Stimulated activated CD4-positive, alpha-beta T cell treated with anti-CD3 and anti-CD28 coated beads, Interleukin-4, amount 100 ng/mL, for 1 hour (primary cell): ENCODE results near the gene TRMT11.
"Not testable (repeated sequence)": the region's sequence is repeated elsewhere in the genome, so short reads cannot be mapped to it uniquely, and the experiment has no call there.

Experiments
- DNase-seq: peaks from one replicate; pipeline ENCODE4 v3.0.0-alpha.2; 2020

TRMT11 gene

GRCh38 chr6:125986301-125987025, at the start of gene TRMT11:
TSS of gene TRMT11 (plus strand) at chr6:125986540. CDS start at chr6:125986551, 11 bp downstream.
- peak; percentile 82 for DNase-seq

- DNase-seq: no peak
Observed at GRCh38 chr6:125939026-125939425, 47.3 kb upstream of the TRMT11 start.

GRCh38 chr6:125939791-125940190, 46.5 kb upstream of the TRMT11 start:
- no peak for DNase-seq

- DNase-seq: no peak
Observed at GRCh38 chr6:125940247-125941041, 45.9 kb upstream of the TRMT11 start.

- DNase-seq: no peak
Observed at GRCh38 chr6:125942672-125943527, 43.4 kb upstream of the TRMT11 start.

- no peak for DNase-seq
Observed at GRCh38 chr6:125943528-125944433, 42.6 kb upstream of the TRMT11 start.

- no peak for DNase-seq
Observed at GRCh38 chr6:125944434-125944816, 41.9 kb upstream of the TRMT11 start.

- no peak for DNase-seq
Observed at GRCh38 chr6:125944896-125945295, 41.4 kb upstream of the TRMT11 start.

GRCh38 chr6:125945378-125946141, 40.8 kb upstream of the TRMT11 start:
- no peak for DNase-seq

- no peak for DNase-seq
Observed at GRCh38 chr6:125947615-125948014, 38.7 kb upstream of the TRMT11 start.

GRCh38 chr6:125948455-125948854, 37.9 kb upstream of the TRMT11 start:
- no peak for DNase-seq

GRCh38 chr6:125949069-125949468, 37.3 kb upstream of the TRMT11 start:
- DNase-seq: no peak

- no peak for DNase-seq
Observed at GRCh38 chr6:125950293-125950692, 36.0 kb upstream of the TRMT11 start.

- DNase-seq: not testable (repeated sequence)
Observed at GRCh38 chr6:125950716-125951115, 35.6 kb upstream of the TRMT11 start.

GRCh38 chr6:125951323-125951722, 35.0 kb upstream of the TRMT11 start:
- no peak for DNase-seq

GRCh38 chr6:125952764-125953501, 33.4 kb upstream of the TRMT11 start:
- peak; percentile 15 for DNase-seq

GRCh38 chr6:125953502-125953875, 32.9 kb upstream of the TRMT11 start:
- DNase-seq: no peak

- no peak for DNase-seq
Observed at GRCh38 chr6:125954735-125955339, 31.5 kb upstream of the TRMT11 start.

GRCh38 chr6:125955973-125956372, 30.4 kb upstream of the TRMT11 start:
- no peak for DNase-seq
